Activated T-cell treated with anti-CD3 and anti-CD28 coated beads for 24 hours (primary cell): ENCODE measurements around the gene PTPRN2.

Experiments used
- DNase-seq: peaks from one replicate; pipeline ENCODE4 v3.0.0-alpha.2; 2020; ENCODE audit warnings: low read depth

PTPRN2 gene

GRCh38 chr7:157615101-157615817, 972.4 kb downstream of the PTPRN2 start:
- DNase-seq, result no peak

DNA sequence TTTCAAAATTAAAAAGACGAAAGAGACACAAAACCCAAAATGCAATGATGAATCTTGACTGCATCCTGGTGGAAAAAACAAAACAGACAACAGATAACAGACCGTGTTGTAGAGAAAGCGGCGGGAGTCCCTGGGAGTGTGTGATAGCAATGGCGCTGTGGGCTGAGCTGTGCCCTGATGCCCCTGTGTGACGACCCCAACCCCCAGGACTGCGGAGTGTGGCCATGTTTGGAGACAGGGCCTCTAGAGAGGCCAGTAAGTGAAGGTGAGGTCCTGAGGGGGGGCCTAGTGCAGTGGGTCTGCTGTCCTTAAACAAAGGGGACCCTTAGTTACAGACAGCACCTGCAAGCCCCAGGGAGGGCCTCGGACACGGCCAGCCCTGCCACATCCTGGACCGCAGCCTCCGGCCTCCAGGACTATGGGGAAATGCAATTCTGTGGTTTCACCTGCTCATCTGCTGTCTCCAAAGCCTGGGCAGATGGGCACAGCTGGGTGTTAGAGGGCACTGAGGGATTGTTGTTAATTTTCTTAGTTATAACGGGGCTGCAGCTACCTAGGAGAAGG, 973.1 kb downstream of the PTPRN2 start:
- no peak for DNase-seq

GRCh38 chr7:157613575-157614322, 973.9 kb downstream of the PTPRN2 start:
- DNase-seq, result no peak

GRCh38 chr7:157612664-157613561, 974.7 kb downstream of the PTPRN2 start:
- peak; percentile 32 for DNase-seq

DNA sequence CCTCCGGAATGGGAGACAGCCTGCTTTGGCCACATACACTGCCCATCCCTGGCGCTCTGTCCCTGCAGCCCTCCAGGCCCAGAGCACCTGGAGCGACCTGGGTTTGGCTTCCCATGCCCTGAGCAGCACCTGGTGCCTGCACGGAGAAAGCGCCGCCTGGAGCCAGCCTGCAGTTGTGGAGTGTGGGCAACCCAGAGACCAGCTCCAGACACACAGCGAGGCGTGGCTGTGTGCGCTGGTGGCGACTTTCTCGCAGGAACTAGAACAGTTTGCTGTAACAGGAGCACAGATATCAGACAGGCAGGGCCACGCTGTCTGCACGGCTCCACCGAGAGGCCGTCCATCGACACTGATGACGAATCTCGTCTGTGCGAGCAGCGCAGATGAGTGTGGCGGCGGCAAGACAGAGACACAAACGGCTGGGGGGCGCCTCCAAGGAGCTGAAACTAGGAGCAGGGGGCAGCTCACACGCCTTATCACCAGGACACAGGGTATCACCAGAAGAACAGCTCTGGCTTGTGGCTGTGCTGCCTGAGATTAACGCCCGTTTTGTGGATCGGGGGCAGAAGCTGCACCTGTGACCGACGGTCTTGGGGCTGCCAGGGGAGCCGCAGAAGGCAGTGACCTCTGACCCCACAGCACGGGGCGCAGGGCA, 975.5 kb downstream of the PTPRN2 start:
- DNase-seq, result no peak

GRCh38 chr7:157611341-157611740, 976.3 kb downstream of the PTPRN2 start:
- DNase-seq, result no peak

GRCh38 chr7:157610671-157611295, 976.8 kb downstream of the PTPRN2 start:
- no peak for DNase-seq

DNA sequence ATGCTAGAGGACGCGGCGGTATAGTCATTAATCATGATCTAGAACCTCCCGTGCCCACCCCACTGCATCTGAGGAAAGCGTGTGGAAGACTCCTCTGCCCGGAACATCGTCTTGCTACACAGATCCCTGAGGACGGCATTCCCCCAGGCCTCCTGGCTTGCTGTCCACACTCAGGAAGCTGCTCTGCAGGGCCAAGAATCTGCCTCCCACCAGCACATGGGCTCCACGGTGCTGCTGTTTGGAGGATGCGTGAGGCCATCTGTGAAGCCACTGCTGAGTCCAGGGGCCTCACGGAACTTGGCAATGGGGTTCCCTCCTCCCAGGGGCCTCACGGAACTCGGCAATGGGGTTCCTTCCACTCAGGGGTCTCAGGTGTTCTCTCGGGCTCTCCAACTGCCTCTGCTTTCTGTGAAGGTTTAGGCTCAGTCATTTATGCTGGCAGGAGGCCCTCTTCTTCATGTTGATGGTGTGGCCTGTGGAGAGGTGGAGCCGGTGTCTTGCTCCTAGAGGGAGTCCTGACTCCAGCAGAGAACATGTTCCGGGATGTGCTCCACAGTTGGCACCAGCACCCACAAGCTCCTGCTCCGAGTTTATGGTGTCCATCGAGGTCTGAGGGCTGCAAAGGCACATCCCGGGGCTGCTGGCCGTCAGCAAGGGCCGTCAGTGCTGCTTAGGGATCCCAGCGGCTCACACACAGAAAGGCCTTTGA, 977.5 kb downstream of the PTPRN2 start:
- DNase-seq, result no peak

DNA sequence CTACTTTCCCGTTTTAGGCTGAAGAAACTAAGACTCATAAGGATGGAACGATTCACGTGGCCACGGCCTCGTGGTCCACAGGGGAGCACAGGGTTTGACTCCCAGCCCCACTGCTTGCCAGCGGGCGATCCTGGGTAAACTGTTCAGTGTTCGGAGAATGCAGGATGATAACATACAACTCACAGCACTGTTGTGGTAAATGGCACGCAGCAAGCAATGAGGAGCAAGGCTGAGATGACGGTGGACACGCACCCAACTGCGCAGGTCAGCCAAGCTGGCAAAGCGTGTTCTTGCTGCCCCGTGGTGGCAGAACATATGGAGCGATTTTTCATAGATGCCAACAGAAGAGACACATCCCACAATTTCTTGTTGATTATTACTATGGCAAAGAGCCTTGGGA, 978.1 kb downstream of the PTPRN2 start:
- DNase-seq, result no peak

DNA sequence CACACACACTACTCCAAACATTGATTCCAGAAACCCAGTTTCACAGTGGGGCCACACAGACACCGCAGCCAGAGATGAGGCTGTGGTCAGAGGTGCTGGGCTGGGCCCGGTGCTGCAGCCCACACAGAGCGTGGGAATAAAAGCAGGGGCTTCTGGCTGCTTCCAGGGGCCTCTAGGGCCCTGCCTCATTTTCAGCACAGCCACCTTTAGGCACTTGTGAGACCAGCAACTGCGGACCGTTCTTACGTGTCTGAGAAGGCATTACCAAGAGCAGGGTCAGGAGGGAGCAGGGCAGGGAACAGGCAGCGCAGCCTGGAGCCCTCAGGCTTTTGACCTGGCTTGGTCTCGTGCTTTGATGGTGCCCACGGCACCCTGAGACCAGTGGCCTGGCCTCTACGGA, 980.4 kb downstream of the PTPRN2 start:
- no peak for DNase-seq

DNA sequence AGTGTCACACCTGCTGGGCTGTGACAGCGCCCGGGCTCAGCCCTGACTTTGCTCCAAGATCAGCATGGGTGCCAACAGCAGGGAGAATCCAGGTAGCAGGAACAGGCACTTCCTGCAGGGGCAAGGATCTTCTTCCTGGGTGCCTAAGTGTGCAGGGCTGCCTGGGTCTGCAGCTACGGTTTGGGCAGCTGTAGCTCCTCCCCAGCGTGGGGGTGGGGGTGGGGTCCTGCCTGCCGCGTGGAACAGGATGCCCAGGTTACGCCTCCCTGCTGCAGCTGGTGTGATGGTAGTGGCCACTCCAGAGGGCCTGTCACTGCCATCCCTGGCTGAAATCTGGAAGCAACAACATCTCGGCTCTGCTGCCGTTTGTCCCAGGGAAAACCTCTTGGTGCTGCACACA, 981.5 kb downstream of the PTPRN2 start:
- DNase-seq, result no peak

DNA sequence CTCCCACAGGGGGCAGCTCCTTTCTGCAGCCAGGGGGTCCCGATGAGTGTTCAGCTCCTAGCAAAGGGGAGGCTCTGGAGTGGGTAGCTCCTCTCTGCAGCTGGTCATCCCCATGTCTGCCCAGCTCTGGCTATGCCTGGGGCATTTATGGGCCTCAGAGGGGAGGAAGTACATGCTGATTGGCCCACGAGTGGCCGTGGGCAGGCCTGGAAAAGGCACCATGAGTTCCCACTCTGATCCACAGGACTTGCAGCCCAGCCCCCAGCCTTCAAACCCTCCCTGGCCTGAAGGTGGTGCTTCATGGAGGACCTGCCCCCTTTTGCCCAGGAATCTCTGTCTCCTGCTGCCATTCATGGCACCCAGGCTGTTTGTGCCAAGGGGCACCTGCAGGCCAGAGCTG, 982.0 kb downstream of the PTPRN2 start:
- DNase-seq, result no peak

DNA sequence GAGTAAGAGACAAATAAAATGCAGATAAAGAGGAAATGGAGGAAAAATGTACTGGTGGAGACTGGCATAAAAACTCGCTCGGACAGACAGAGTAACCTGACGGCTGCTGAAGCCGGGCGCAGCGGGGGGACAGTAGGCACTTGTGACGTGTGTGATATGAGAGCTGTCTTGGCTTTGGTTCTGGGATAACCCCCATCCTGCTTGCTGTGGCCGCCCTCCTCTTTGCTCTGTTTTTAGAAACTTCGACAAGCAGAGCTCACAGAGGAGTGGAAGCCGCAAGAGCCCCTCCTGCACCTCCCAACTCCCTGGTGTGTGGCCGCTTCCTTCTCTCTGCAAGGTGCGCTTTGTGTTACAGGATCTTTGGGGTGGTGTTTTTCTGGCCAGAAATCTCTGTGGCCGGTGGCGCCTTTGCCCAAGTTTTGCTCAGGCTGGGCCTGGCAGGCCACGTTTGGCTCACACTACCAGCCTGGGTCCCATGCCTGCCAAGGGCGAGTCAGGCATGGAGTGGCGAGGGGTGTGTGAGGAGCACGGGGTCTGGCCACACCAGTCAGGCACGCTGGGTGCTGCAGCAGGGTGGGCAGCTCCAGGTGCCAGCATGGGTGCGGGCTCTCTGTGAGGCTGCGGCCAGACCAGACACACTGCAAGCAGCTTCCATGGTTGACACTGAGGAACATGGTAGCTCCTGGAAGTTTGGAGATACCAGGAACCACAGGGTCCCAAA, 982.8 kb downstream of the PTPRN2 start:
- DNase-seq, result no peak

DNA sequence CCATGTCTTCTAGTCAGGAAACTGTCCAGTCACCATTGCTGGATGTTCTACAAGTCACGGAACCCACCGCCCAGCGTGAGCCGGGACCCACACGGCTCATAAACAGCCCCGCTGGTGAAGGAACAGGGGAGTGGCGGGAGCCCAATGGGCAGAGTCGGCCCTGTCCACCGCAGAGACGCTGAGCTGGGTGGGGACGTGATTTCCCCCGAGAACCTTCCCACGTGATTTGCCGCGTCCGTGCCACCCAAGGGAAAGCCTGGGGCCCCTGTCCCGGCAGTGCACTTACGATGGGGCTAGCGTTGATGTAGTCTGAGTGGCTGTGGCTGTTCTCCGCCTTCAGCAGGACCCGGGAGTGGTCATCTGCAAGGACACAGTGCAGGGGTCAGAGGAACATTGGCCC, 983.9 kb downstream of the PTPRN2 start:
- no peak for DNase-seq

GRCh38 chr7:157603005-157603404, 984.6 kb downstream of the PTPRN2 start:
- no peak for DNase-seq

DNA sequence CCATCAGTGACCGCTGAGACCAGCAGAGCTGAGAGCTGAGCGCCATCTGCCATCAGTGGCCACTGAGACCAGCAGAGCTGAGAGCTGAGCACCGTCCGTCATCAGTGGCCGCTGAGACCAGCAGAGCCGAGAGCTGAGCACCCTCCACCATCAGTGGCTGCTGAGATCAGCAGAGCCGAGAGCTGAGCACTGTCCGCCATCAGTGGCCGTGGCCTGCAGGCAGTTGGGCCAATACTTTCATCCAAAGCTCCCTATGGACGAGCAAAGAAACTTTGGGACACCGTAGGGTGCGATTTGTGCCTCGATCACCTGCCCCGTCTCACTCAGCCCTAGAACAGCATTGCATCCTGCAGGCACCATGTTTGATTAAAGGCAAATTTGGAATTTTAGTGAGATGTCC, 985.0 kb downstream of the PTPRN2 start:
- DNase-seq, result no peak

DNA sequence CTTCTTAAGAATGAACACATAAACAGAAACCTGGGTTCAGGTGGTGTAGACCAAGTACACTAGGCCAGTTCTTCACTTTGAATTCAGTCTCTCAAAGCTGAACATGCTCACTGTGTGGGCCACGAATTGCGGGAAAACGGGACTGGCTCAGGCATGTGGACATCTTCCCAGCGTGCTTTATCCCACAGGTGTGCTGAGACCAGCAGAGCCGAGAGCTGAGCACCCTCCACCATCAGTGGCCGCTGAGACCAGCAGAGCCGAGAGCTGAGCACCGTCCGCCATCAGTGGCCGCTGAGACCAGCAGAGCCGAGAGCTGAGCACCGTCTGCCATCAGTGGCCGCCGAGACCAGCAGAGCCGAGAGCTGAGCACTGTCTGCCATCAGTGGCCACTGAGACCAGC, 985.5 kb downstream of the PTPRN2 start:
- DNase-seq, result no peak

GRCh38 chr7:157601530-157601929, 986.1 kb downstream of the PTPRN2 start:
- DNase-seq, result no peak

- DNase-seq, result no peak
Observed at GRCh38 chr7:157599491-157599890, 988.1 kb downstream of the PTPRN2 start.

DNA sequence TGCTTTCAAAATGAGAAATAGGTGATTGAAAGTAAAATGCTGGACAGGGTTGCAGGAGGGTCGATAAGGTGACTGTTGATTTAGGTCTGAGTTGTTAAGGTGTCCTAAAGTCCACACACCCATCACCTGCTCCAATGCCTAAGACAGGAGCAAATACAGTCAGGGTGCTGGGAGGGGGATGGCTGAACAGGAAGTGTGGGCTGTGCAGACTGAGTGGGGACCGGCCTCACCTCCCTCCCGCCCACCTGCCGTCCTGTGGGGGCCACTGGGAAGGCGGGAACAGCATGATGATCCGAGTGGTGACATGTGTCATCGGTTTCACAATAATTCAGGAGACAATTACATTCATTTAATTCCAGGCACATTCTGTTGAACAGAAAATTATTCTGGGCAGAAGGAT, 990.1 kb downstream of the PTPRN2 start:
- no peak for DNase-seq
